Neural progenitor cell (in vitro differentiated cells): ENCODE results near the gene CDC42SE1. TPM values are rescaled to one million over a fixed set of nuclear protein-coding genes. Genes with fewer than 3 reads are reported as not detected.

Experiments used
- DNase-seq: peaks from one replicate; pipeline ENCODE4 v3.0.0-alpha.2; 2016; ENCODE audit warnings: low spot score
- H2AFZ ChIP-seq: fragments of 200-600 bp; sonication (generic); replicated peaks from 2 replicates; pipeline ENCODE4 v1.6.1; 2016; ENCODE audit warnings: antibody characterized with exemption
- H3F3A ChIP-seq: fragments of 200-600 bp; sonication (generic); 2 replicates; pipeline ENCODE4 v1.6.1; 2016; ENCODE audit warnings: antibody characterized with exemption, low read depth
- H3K27ac ChIP-seq: fragments of 200-600 bp; sonication (generic); 2 replicates; pipeline ENCODE4 v1.5.1; 2016; ENCODE audit warnings: mild to moderate bottlenecking
- H3K27me3 ChIP-seq: fragments of 200-600 bp; sonication (generic); 2 replicates; pipeline ENCODE4 v1.6.1; 2016; ENCODE audit warnings: mild to moderate bottlenecking, moderate library complexity
- H3K36me3 ChIP-seq: fragments of 200-600 bp; sonication (generic); 2 replicates; pipeline ENCODE4 v1.5.1; 2016
- H3K4me1 ChIP-seq: fragments of 200-600 bp; sonication (generic); 2 replicates; pipeline ENCODE4 v1.6.1; 2016; ENCODE audit warnings: mixed run types
- H3K4me2 ChIP-seq: fragments of 200-600 bp; sonication (generic); 2 replicates; pipeline ENCODE4 v1.6.1; 2016
- H3K4me3 ChIP-seq: fragments of 200-600 bp; sonication (generic); 2 replicates; pipeline ENCODE4 v1.5.1; 2016
- H3K79me2 ChIP-seq: fragments of 200-600 bp; sonication (generic); 2 replicates; pipeline ENCODE4 v1.6.1; 2016; ENCODE audit warnings: low read depth
- H3K9ac ChIP-seq: fragments of 200-600 bp; sonication (generic); 2 replicates; pipeline ENCODE4 v1.6.1; 2016
- H3K9me3 ChIP-seq: fragments of 200-600 bp; sonication (generic); 2 replicates; pipeline ENCODE4 v1.5.1; 2016; ENCODE audit warnings: low read depth
- H4K20me1 ChIP-seq: fragments of 200-600 bp; sonication (generic); 2 replicates; pipeline ENCODE4 v1.6.1; 2016; ENCODE audit warnings: low read depth
- H3K27ac Mint-ChIP-seq: 3 replicates; pipeline ENCODE4 v1.8.0; 2021; ENCODE audit warnings: mixed read lengths
- H3K27me3 Mint-ChIP-seq: 2 replicates; pipeline ENCODE4 v1.8.0; 2022; ENCODE audit warnings: low read depth, mild to moderate bottlenecking, inconsistent platforms, moderate library complexity, mixed read lengths; ENCODE audit not compliant: insufficient read depth
- H3K36me3 Mint-ChIP-seq: 3 replicates; pipeline ENCODE4 v1.8.0; 2021; ENCODE audit warnings: mixed read lengths
- H3K4me1 Mint-ChIP-seq: 3 replicates; pipeline ENCODE4 v1.8.0; 2021; ENCODE audit warnings: mixed read lengths
- H3K4me3 Mint-ChIP-seq: 3 replicates; pipeline ENCODE4 v1.8.0; 2021; ENCODE audit warnings: mild to moderate bottlenecking, moderate library complexity, mixed read lengths
- H3K9me3 Mint-ChIP-seq: 3 replicates; pipeline ENCODE4 v1.8.0; 2020; ENCODE audit warnings: mixed read lengths
- CTCF ChIP-seq: fragments of 200-600 bp; sonication (generic); IDR thresholded peaks from 2 replicates; pipeline ENCODE4 v1.5.1; 2017; ENCODE audit warnings: antibody characterized with exemption, mild to moderate bottlenecking
- EZH2 ChIP-seq: fragments of 200-600 bp; sonication (generic); IDR thresholded peaks from 2 replicates; pipeline ENCODE4 v1.6.1; 2017; ENCODE audit warnings: antibody characterized with exemption, mild to moderate bottlenecking, moderate library complexity
- EZH2phosphoT487 ChIP-seq: fragments of 200-600 bp; sonication (generic); IDR thresholded peaks from 2 replicates; pipeline ENCODE4 v1.6.1; 2017; ENCODE audit warnings: antibody characterized with exemption
- total RNA-seq: library from RNA; depleted of rRNA; stranded (reverse); fragments of >200 nt; gene quantifications from 2 replicates; pipeline ENCODE4 v1.2.3, GENCODE V29; 2015; ENCODE audit warnings: low replicate concordance

The CDC42SE1 gene
- total RNA-seq, 1 donor from 2014 or later = 50.7 TPM

DNA sequence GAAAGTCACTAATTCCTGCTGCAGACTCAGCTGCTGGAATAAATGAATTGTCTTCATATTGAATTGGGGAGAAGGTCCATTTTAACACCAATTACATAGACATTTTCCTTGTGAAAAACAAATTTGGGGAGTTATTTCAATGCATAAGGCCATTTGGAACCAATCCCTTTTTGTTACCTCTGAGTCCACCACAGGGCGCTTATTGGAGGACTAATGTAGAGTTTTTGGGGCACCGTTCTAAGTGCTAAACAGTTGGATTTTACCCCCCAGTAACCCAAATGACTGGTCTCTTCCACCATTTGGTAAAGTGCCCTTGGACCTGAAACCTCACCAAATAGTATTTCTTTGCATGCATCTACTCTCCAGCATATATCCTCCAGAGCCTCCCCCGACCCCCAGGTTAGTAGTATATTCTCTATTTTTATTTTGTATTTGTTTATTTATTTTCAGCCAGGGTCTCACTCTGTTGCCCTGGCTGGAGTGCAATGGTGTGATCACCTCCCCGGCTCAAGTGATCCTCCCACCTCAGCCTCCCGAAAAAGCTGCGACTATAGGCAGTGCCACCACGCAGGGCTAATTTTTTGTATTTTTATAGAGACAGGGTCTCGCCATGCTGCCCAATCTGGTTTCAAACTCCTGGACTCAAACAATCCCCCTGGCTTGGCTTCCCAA lies 49.6 kb downstream of the CDC42SE1 start:
- Histone ChIP-seq H2AFZ (no peak overlapping the region), H3K4me3 (peak overlapping the region; percentile 76), H3K27ac (no peak overlapping the region), H3K36me3 (no peaks in the 10 kb centered on the region), H3K79me2 (peaks cover 11% of the 10 kb centered on the region), H3K4me1 (peaks cover 21% of the 10 kb centered on the region), H3K4me2 (peak overlapping the region; percentile 82), H3K9ac (no peak overlapping the region), H3K27me3 (no peaks in the 10 kb centered on the region), H3K9me3 (no peaks in the 10 kb centered on the region), H4K20me1 (no peaks in the 10 kb centered on the region), H3F3A (peaks cover 25% of the 10 kb centered on the region)
- TF ChIP-seq EZH2 (no peak), CTCF (no peak), EZH2phosphoT487 (no peak)
- peaks cover 4% of the 10 kb centered on the region for H3K27me3 Mint-ChIP-seq
- DNase-seq = no peak
- H3K4me1 Mint-ChIP-seq = peaks cover 42% of the 10 kb centered on the region
- peak overlapping the region; percentile 97 for H3K4me3 Mint-ChIP-seq
- peaks cover 3% of the 10 kb centered on the region for H3K36me3 Mint-ChIP-seq
- no peak overlapping the region for H3K27ac Mint-ChIP-seq
- no peaks in the 10 kb centered on the region for H3K9me3 Mint-ChIP-seq

DNA sequence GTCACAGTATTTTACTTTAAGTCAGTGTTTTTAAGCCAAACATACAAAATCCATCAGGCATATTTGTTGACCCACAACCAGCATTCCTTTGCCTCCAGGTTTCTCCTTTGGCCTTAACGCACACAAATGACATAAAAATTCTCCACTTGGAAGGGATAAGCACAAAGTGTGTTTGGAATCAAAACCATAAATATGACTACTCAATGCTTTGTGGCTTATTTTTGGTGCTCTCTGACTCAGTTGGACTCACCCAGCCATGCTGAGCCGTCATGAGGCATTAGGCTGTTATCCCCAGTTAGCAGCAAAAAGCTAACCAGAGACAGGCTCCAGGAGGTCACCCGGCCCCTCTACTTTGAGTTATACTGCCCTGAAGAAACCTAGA lies 50.2 kb downstream of the CDC42SE1 start:
- Histone ChIP-seq H3K4me1 (peaks cover 21% of the 10 kb centered on the region), H3K27me3 (no peaks in the 10 kb centered on the region), H3K4me3 (peak overlapping the region; percentile 76), H3K9me3 (no peaks in the 10 kb centered on the region), H3K4me2 (peak overlapping the region; percentile 82), H3K36me3 (no peaks in the 10 kb centered on the region), H3K27ac (no peak overlapping the region), H3K79me2 (peaks cover 11% of the 10 kb centered on the region), H3K9ac (no peak overlapping the region), H2AFZ (no peak overlapping the region), H3F3A (peaks cover 25% of the 10 kb centered on the region), H4K20me1 (no peaks in the 10 kb centered on the region)
- Mint-ChIP-seq H3K36me3 (peaks cover 3% of the 10 kb centered on the region), H3K27ac (peak overlapping the region; percentile 92), H3K4me1 (peaks cover 46% of the 10 kb centered on the region), H3K27me3 (peaks cover 4% of the 10 kb centered on the region), H3K4me3 (peak overlapping the region; percentile 97), H3K9me3 (no peaks in the 10 kb centered on the region)
- no peak for DNase-seq
- TF ChIP-seq EZH2phosphoT487 = no peak
- TF ChIP-seq EZH2 = no peak
- TF ChIP-seq CTCF = no peak

DNA sequence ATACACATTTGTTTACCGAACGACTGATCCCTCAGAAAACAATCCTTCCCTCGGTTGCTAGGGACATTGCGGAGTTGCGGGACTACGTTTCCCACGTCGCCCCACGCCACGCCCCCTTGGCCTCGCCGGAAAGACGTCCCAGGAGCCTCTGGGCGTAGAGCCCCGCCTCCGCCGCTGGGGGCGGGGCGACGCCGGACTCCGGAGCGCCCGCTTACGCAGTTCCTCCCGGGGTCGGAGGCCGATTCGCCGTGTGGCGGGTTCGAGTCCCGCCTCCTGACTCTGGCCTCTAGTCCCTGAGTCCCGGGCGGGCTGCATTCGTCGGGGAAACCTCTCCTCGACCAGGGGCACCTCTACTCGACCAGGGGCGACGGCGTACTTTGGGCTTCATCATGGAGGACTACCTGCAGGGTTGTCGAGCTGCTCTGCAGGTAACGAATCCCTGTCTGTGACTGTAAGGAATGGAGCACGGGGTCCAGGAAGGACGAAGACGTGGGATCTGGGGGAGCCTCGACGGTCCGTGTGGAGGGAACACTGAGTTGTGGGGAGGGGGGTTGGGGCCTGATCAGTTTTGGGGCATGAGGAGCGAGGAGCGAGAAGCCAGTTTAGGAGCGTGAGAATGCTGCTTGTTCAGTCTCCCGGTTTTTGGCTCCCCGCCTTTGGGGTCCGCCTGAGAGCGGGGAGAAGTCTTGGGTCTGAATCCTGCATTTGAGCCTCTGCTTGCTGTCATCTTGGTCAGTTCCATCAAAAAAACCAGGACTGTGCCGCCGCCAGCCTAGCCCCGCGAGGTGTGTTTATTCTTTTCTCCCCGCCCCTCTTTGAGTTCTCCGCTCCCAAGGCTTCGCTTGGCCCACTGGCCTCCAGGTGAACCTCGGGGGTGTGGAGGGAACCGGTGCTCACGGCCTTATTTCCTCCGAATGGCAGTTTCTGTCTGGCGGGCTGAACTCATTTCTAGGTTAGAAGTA lies 50.9 kb downstream of the CDC42SE1 start, which contains the start of gene PRUNE1:
PRUNE1 (plus strand) TSS at position 206 of the 962 bp plus-strand sequence; CDS start at position 390, 184 bp downstream.
- Histone ChIP-seq H3K4me1 (peaks cover 21% of the 10 kb centered on the region), H3K9ac (peak within 1 kb of the TSS; percentile 38), H4K20me1 (no peaks in the 10 kb centered on the region), H3K4me2 (peak within 1 kb of the TSS; percentile 82), H3K4me3 (peak within 1 kb of the TSS; percentile 76), H3K9me3 (no peaks in the 10 kb centered on the region), H3K27ac (no peak within 1 kb of the TSS), H3F3A (peaks cover 25% of the 10 kb centered on the region), H3K79me2 (peaks cover 11% of the 10 kb centered on the region), H3K36me3 (no peaks in the 10 kb centered on the region), H2AFZ (peak within 1 kb of the TSS; percentile 97), H3K27me3 (no peaks in the 10 kb centered on the region)
- peak within 1 kb of the TSS; percentile 100 for H3K27ac Mint-ChIP-seq
- peak; percentile 98 for DNase-seq
- peak within 1 kb of the TSS; percentile 97 for H3K4me3 Mint-ChIP-seq
- peaks cover 3% of the 10 kb centered on the region for H3K36me3 Mint-ChIP-seq
- no peak for TF ChIP-seq CTCF
- TF ChIP-seq EZH2phosphoT487 = no peak
- no peak for TF ChIP-seq EZH2
- H3K4me1 Mint-ChIP-seq = peaks cover 49% of the 10 kb centered on the region
- H3K27me3 Mint-ChIP-seq = peaks cover 3% of the 10 kb centered on the region
- H3K9me3 Mint-ChIP-seq = no peaks in the 10 kb centered on the region
